GM23248 (cell line): ENCODE results near the gene IQCN.

Source experiments
- EZH2 ChIP-seq: fragments of 200-600 bp; sonication (generic); IDR thresholded peaks from 2 replicates; pipeline ENCODE4 v1.6.1; 2018; ENCODE audit warnings: antibody characterized with exemption, mild to moderate bottlenecking; ENCODE audit not compliant: insufficient read depth, poor library complexity, severe bottlenecking
- EZH2phosphoT487 ChIP-seq: fragments of 200-600 bp; sonication (generic); IDR thresholded peaks from 2 replicates; pipeline ENCODE4 v1.6.1; 2018; ENCODE audit warnings: antibody characterized with exemption, moderate library complexity, mild to moderate bottlenecking, low read depth; ENCODE audit not compliant: insufficient read depth

DNA sequence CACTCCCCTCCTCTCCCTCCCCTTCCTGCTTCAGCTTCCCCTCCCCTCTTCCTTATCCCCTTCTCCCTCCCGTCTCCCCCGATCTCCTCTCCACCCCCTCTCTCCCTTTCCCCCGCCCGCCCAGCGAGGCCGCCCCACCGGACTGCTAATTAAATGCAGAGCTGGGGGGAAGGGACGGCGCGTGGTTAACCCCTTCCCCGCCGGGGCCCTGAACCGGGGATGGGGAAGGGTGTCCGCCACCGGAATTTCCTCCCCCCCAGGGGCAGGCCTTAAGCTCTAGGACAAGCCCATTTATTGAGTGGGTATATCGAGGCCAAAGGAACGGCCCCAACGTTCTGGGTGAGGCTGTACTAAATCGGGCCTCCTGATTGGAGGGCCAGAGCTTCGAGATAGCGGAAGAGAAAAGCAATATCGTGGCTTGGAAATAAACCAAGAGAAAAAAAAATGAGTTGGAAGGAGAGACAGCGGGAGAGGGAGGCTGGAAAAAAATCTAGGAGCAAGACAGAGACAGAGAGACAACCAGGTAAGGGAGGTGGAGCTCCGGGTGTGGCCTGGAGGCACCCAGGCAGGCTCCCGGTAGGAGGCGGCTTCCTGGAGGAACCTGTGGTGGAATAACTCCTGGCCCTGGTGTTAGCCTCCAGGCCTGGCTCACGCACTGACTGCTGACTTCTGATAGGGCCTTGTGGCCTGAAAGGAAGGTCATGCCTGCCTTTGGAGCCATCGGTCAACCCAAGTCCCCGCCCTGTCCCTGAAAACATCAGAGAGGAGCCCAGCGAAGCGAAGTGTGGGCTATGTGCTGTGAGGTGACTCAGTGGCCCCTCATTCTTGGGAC, 18.8 kb upstream of the IQCN start:
- TF ChIP-seq EZH2 (no peak), EZH2phosphoT487 (no peak)
